ENCODE measurements around the gene KIF3C. TPM values are rescaled to one million over a fixed set of nuclear protein-coding genes. Genes with fewer than 3 reads are reported as not detected.

KIF3C gene
- total and polyA plus RNA-seq, 9 of the 15 experiments (the other 6 are each of a cell fraction or from before 2014, with no cell fraction given), result 0.69 to 6.7 (median 3.3) TPM

GRCh38 chr2:25951071-25951547, 31.2 kb downstream of the KIF3C start (continued):
- TF ChIP-seq, protein P1, sequence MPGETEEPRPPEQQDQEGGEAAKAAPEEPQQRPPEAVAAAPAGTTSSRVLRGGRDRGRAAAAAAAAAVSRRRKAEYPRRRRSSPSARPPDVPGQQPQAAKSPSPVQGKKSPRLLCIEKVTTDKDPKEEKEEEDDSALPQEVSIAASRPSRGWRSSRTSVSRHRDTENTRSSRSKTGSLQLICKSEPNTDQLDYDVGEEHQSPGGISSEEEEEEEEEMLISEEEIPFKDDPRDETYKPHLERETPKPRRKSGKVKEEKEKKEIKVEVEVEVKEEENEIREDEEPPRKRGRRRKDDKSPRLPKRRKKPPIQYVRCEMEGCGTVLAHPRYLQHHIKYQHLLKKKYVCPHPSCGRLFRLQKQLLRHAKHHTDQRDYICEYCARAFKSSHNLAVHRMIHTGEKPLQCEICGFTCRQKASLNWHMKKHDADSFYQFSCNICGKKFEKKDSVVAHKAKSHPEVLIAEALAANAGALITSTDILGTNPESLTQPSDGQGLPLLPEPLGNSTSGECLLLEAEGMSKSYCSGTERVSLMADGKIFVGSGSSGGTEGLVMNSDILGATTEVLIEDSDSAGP (CRISPR knock-in tag; IDR thresholded peaks at IDR 0.05), result no peak
- TF ChIP-seq RAD21 (CRISPR knock-in tag; conservative IDR thresholded peaks at IDR 0.05 in 1 of 2, IDR thresholded peaks at IDR 0.05 in 1 of 2) (peak; percentile 96 to 97), ZNF253 (CRISPR knock-in tag; conservative IDR thresholded peaks at IDR 0.05) (no peak), ELF4 (CRISPR knock-in tag; IDR thresholded peaks at IDR 0.05) (no peak), NFATC3 (IDR thresholded peaks at IDR 0.05) (no peak), STAG1 (CRISPR knock-in tag; IDR thresholded peaks at IDR 0.05; ENCODE audit: borderline replicate concordance) (peak; percentile 97), ZNF316 (IDR thresholded peaks at IDR 0.05) (no peak), TEAD1 (CRISPR knock-in tag; IDR thresholded peaks at IDR 0.05) (0 out of 4 replicates have a peak, but pooled peaks of 1 of the 2 experiments have one; percentile 35), PHTF2 (CRISPR knock-in tag; IDR thresholded peaks at IDR 0.05) (no peak), STAT5B (CRISPR knock-in tag; IDR thresholded peaks at IDR 0.05) (no peak), ZNF57 (CRISPR knock-in tag; IDR thresholded peaks at IDR 0.05) (no peak), RB1 (IDR thresholded peaks at IDR 0.05; ENCODE audit: low read depth) (0 out of 2 replicates have a peak, but pooled peaks have one; percentile 17), ZNF583 (CRISPR knock-in tag; IDR thresholded peaks at IDR 0.05) (no peak), ZNF282 (CRISPR knock-in tag; IDR thresholded peaks at IDR 0.05) (no peak), CBX3 (IDR thresholded peaks at IDR 0.05; ENCODE audit: borderline replicate concordance in 1 of 2, low read length in 2 of 2) (0 out of 3 replicates have a peak, but pooled peaks of 1 of the 2 experiments have one; percentile 9), NFIC (IDR thresholded peaks at IDR 0.05) (no peak), ZNF644 (tag; IDR thresholded peaks at IDR 0.05; ENCODE audit: low read depth) (no peak), MED1 (CRISPR knock-in tag; IDR thresholded peaks at IDR 0.05; ENCODE audit: borderline replicate concordance) (no peak), ZFP1 (CRISPR knock-in tag; IDR thresholded peaks at IDR 0.05) (no peak), CCAR2 (IDR thresholded peaks at IDR 0.05; ENCODE audit: low read depth, low read length) (no peak), ZC3H8 (IDR thresholded peaks at IDR 0.05) (no peak)
- TF ChIP-seq, protein P2, sequence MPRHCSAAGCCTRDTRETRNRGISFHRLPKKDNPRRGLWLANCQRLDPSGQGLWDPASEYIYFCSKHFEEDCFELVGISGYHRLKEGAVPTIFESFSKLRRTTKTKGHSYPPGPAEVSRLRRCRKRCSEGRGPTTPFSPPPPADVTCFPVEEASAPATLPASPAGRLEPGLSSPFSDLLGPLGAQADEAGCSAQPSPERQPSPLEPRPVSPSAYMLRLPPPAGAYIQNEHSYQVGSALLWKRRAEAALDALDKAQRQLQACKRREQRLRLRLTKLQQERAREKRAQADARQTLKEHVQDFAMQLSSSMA (CRISPR knock-in tag; IDR thresholded peaks at IDR 0.05), result no peak
- TF ChIP-seq, protein P3, sequence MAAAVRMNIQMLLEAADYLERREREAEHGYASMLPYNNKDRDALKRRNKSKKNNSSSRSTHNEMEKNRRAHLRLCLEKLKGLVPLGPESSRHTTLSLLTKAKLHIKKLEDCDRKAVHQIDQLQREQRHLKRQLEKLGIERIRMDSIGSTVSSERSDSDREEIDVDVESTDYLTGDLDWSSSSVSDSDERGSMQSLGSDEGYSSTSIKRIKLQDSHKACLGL (CRISPR knock-in tag; IDR thresholded peaks at IDR 0.05; ENCODE audit: borderline replicate concordance, poor library complexity, severe bottlenecking), result no peak
- TF ChIP-seq, protein P4, sequence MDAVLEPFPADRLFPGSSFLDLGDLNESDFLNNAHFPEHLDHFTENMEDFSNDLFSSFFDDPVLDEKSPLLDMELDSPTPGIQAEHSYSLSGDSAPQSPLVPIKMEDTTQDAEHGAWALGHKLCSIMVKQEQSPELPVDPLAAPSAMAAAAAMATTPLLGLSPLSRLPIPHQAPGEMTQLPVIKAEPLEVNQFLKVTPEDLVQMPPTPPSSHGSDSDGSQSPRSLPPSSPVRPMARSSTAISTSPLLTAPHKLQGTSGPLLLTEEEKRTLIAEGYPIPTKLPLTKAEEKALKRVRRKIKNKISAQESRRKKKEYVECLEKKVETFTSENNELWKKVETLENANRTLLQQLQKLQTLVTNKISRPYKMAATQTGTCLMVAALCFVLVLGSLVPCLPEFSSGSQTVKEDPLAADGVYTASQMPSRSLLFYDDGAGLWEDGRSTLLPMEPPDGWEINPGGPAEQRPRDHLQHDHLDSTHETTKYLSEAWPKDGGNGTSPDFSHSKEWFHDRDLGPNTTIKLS (IDR thresholded peaks at IDR 0.05; ENCODE audit: borderline replicate concordance, low read depth), result no peak
- TF ChIP-seq, protein P5, sequence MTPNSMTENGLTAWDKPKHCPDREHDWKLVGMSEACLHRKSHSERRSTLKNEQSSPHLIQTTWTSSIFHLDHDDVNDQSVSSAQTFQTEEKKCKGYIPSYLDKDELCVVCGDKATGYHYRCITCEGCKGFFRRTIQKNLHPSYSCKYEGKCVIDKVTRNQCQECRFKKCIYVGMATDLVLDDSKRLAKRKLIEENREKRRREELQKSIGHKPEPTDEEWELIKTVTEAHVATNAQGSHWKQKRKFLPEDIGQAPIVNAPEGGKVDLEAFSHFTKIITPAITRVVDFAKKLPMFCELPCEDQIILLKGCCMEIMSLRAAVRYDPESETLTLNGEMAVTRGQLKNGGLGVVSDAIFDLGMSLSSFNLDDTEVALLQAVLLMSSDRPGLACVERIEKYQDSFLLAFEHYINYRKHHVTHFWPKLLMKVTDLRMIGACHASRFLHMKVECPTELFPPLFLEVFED (CRISPR knock-in tag; conservative IDR thresholded peaks at IDR 0.05), result no peak
